ENCODE measurements around the gene GSDME. TPM values are rescaled to one million over a fixed set of nuclear protein-coding genes. Genes with fewer than 3 reads are reported as not detected.
A peak's percentile ranks its signal among the peaks of the same experiment; 100 is the strongest.

GSDME gene
- total RNA-seq, 1 experiment from 2014 or later, result 46.1 TPM

DNA sequence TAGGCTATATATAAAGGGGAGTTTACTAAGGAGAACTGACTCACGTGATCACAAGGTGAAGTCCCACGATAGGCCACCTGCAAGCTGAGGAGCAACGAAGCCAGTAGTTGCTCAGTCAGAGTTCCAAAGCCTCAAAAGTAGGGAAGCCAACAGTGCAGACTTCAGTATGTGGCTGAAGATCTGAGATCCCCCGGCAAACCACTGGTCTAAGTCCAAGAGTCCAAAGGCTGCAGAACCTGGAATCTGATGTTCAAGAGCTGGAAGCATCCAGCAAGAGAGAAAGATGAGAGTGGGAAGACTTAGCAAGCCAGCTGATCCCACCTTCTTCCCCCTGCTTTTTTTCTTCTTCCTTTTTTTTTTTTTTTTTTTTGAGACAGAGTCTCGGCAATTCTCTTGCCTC lies 27.0 kb upstream of the GSDME start:
- H3K27ac Mint-ChIP-seq (ENCODE audit: low read depth, unreplicated experiment), result no peak overlapping the region
- TF ChIP-seq, protein P1, sequence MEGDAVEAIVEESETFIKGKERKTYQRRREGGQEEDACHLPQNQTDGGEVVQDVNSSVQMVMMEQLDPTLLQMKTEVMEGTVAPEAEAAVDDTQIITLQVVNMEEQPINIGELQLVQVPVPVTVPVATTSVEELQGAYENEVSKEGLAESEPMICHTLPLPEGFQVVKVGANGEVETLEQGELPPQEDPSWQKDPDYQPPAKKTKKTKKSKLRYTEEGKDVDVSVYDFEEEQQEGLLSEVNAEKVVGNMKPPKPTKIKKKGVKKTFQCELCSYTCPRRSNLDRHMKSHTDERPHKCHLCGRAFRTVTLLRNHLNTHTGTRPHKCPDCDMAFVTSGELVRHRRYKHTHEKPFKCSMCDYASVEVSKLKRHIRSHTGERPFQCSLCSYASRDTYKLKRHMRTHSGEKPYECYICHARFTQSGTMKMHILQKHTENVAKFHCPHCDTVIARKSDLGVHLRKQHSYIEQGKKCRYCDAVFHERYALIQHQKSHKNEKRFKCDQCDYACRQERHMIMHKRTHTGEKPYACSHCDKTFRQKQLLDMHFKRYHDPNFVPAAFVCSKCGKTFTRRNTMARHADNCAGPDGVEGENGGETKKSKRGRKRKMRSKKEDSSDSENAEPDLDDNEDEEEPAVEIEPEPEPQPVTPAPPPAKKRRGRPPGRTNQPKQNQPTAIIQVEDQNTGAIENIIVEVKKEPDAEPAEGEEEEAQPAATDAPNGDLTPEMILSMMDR (IDR thresholded peaks at IDR 0.05; ENCODE audit: unreplicated experiment), result no peak
- H3K27me3 Mint-ChIP-seq (ENCODE audit: insufficient read depth, unreplicated experiment), result no peaks in the 10 kb centered on the region
- ChIA-PET CTCF (interaction anchor here (1.0 kb wide), 1 partner anchor 17 kb away, joined by 5 read pairs; no protein-coding TSS in a partner anchor), POLR2A (interaction anchor here (1.1 kb wide), 1 partner anchor 9 kb away, joined by 3 read pairs; no protein-coding TSS in a partner anchor)
- BruUV-seq (replicated peaks), result no TSS peak
- no peak for DNase-seq (ENCODE audit: unreplicated experiment)
- intact Hi-C loops (cut with micrococcal nuclease), result no loop called here
- peaks cover 7% of the 10 kb centered on the region for H3K9me3 Mint-ChIP-seq (ENCODE audit: unreplicated experiment)
- H3K36me3 Mint-ChIP-seq (ENCODE audit: insufficient read depth, unreplicated experiment), result peaks cover 13% of the 10 kb centered on the region
- H3K4me1 Mint-ChIP-seq (ENCODE audit: insufficient read depth, unreplicated experiment), result peaks cover 27% of the 10 kb centered on the region
- no peak overlapping the region for H3K4me3 Mint-ChIP-seq (ENCODE audit: unreplicated experiment)

DNA sequence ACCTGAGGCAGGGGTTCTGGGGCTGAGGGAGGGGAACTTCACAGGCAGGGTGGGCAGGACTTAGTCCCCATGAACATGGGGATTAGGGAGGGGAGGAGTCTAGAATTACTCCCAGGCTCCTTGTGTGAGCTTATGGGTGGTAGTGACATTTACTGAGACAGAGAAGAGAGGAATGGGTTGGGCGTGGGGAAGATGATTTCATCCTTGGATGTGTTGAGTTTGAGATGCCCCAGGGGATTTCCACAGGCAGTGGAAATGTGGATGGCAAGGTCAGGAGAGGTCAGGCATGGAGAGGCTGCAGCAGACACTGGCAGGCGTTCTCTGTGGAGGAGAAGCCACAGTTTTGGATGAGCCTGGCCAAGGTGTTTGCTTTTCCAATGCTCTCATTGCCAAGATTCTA lies 26.4 kb upstream of the GSDME start:
- TF ChIP-seq, protein P1 (IDR thresholded peaks at IDR 0.05; ENCODE audit: unreplicated experiment), result no peak
- no peak overlapping the region for H3K4me3 Mint-ChIP-seq (ENCODE audit: unreplicated experiment)
- no peaks in the 10 kb centered on the region for H3K27me3 Mint-ChIP-seq (ENCODE audit: insufficient read depth, unreplicated experiment)
- no TSS peak for BruUV-seq (replicated peaks)
- peaks cover 28% of the 10 kb centered on the region for H3K4me1 Mint-ChIP-seq (ENCODE audit: insufficient read depth, unreplicated experiment)
- intact Hi-C loops (cut with micrococcal nuclease), result no loop called here
- peaks cover 13% of the 10 kb centered on the region for H3K36me3 Mint-ChIP-seq (ENCODE audit: insufficient read depth, unreplicated experiment)
- no peak overlapping the region for H3K27ac Mint-ChIP-seq (ENCODE audit: low read depth, unreplicated experiment)
- POLR2A ChIA-PET, result interaction anchor here (1.2 kb wide), 1 partner anchor 82 kb away, joined by 5 read pairs; no protein-coding TSS in a partner anchor
- CTCF ChIA-PET, result interaction anchor here (0.6 to 1.5 kb wide), 5 partner anchors 17 to 1370 kb away, joined by 4 to 8 read pairs (median 5); no protein-coding TSS in a partner anchor
- no peak for DNase-seq (ENCODE audit: unreplicated experiment)
- peaks cover 7% of the 10 kb centered on the region for H3K9me3 Mint-ChIP-seq (ENCODE audit: unreplicated experiment)

- peaks cover 13% of the 10 kb centered on the region for H3K36me3 Mint-ChIP-seq (ENCODE audit: insufficient read depth, unreplicated experiment)
- ChIA-PET POLR2A (interaction anchor here (1.0 kb wide), 1 partner anchor 12 kb away, joined by 4 read pairs; no protein-coding TSS in a partner anchor), CTCF (interaction anchor here (1.4 kb wide), 1 partner anchor 40 kb away, joined by 3 read pairs; no protein-coding TSS in a partner anchor)
- intact Hi-C loops (cut with micrococcal nuclease), result no loop called here
- DNase-seq (ENCODE audit: unreplicated experiment), result no peak
- peaks cover 7% of the 10 kb centered on the region for H3K9me3 Mint-ChIP-seq (ENCODE audit: unreplicated experiment)
- TF ChIP-seq, protein P1 (IDR thresholded peaks at IDR 0.05; ENCODE audit: unreplicated experiment), result no peak
- H3K27ac Mint-ChIP-seq (ENCODE audit: low read depth, unreplicated experiment), result no peak overlapping the region
- peaks cover 17% of the 10 kb centered on the region for H3K4me1 Mint-ChIP-seq (ENCODE audit: insufficient read depth, unreplicated experiment)
- no peaks in the 10 kb centered on the region for H3K27me3 Mint-ChIP-seq (ENCODE audit: insufficient read depth, unreplicated experiment)
- BruUV-seq (replicated peaks), result no TSS peak
- H3K4me3 Mint-ChIP-seq (ENCODE audit: unreplicated experiment), result no peak overlapping the region
Measured at GRCh38 chr7:24781106-24781505, 23.8 kb upstream of the GSDME start.

DNA sequence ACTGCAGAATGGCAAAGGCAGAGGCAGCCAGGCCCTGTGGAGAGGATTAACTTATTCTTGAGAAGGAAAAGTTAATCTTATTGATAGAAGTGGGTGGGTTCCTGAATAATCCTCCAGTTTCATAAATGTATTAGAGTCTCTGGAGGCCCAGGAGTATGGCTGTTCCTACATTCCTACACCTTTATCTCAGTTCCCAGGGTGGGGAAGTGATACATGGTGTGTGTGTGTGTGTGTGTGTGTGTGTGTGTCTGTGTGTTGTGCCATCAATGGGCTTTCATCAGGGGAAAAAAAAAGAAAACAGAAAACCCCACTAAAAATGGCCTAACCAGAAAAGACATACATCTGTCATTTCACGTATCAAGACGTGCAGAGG lies 22.0 kb upstream of the GSDME start:
- no peaks in the 10 kb centered on the region for H3K27me3 Mint-ChIP-seq (ENCODE audit: insufficient read depth, unreplicated experiment)
- no peak overlapping the region for H3K4me3 Mint-ChIP-seq (ENCODE audit: unreplicated experiment)
- ChIA-PET POLR2A (interaction anchor here (0.9 to 1.1 kb wide), 4 partner anchors 9 to 37 kb away, joined by 4 to 6 read pairs (median 5); no protein-coding TSS in a partner anchor), CTCF (interaction anchor here (0.6 to 1.2 kb wide), 5 partner anchors 23 to 319 kb away, joined by 3 to 6 read pairs (median 4); no protein-coding TSS in a partner anchor)
- TF ChIP-seq, protein P1 (IDR thresholded peaks at IDR 0.05; ENCODE audit: unreplicated experiment), result no peak
- H3K27ac Mint-ChIP-seq (ENCODE audit: low read depth, unreplicated experiment), result peak overlapping the region; percentile 87
- intact Hi-C loops (cut with micrococcal nuclease), result loop anchor here (10.0 kb wide), 1 partner anchor 204 kb away; the partner anchor contains the start of gene PALS2
- H3K9me3 Mint-ChIP-seq (ENCODE audit: unreplicated experiment), result peaks cover 7% of the 10 kb centered on the region
- peaks cover 23% of the 10 kb centered on the region for H3K4me1 Mint-ChIP-seq (ENCODE audit: insufficient read depth, unreplicated experiment)
- peaks cover 7% of the 10 kb centered on the region for H3K36me3 Mint-ChIP-seq (ENCODE audit: insufficient read depth, unreplicated experiment)
- DNase-seq (ENCODE audit: unreplicated experiment), result no peak
- BruUV-seq (replicated peaks), result TSS peak; percentile 91

Data from MCF 10A (cell line).